GM23338 (cell line): ENCODE results near the gene ANO1. TPM values are rescaled to one million over a fixed set of nuclear protein-coding genes. Genes with fewer than 3 reads are reported as not detected.
A peak's percentile ranks its signal among the peaks of the same experiment; 100 is the strongest.

Experiments
- ATAC-seq: fragments of 200-7000 bp; cut with Tn5 transposase; 3 replicates; pipeline ENCODE4 v1.9.1; 2020
- DNase-seq: peaks from one replicate; pipeline ENCODE4 v3.0.0-alpha.2; 2015; ENCODE audit warnings: low spot score
- H2AFZ ChIP-seq: fragments of 200-600 bp; sonication (generic); 2 replicates; pipeline ENCODE4 v1.8.0; 2016; ENCODE audit warnings: antibody characterized with exemption, mild to moderate bottlenecking, moderate library complexity
- H3F3A ChIP-seq: fragments of 200-600 bp; sonication (generic); replicated peaks from 2 replicates; pipeline ENCODE4 v1.8.0; 2017; ENCODE audit warnings: antibody characterized with exemption, mixed run types, low read depth
- H3K27ac ChIP-seq: fragments of 200-600 bp; sonication (generic); 2 replicates; pipeline ENCODE4 v1.6.1; 2016; ENCODE audit warnings: low read depth
- H3K27me3 ChIP-seq: fragments of 200-600 bp; sonication (generic); 2 replicates; pipeline ENCODE4 v1.8.0; 2016; ENCODE audit warnings: mild to moderate bottlenecking, mixed run types, moderate library complexity; ENCODE audit not compliant: insufficient read depth
- H3K36me3 ChIP-seq: fragments of 200-600 bp; sonication (generic); 2 replicates; pipeline ENCODE4 v1.8.0; 2016; ENCODE audit warnings: mild to moderate bottlenecking; ENCODE audit not compliant: insufficient read depth
- H3K4me1 ChIP-seq: fragments of 200-600 bp; sonication (generic); 2 replicates; pipeline ENCODE4 v1.8.0; 2016; ENCODE audit warnings: mild to moderate bottlenecking, moderate library complexity; ENCODE audit not compliant: insufficient read depth
- H3K4me2 ChIP-seq: fragments of 200-600 bp; sonication (generic); 2 replicates; pipeline ENCODE4 v1.7.1; 2017; ENCODE audit warnings: mixed run types
- H3K4me3 ChIP-seq: fragments of 200-600 bp; sonication (generic); 2 replicates; pipeline ENCODE4 v1.6.1; 2016; ENCODE audit warnings: mixed run types
- H3K79me2 ChIP-seq: fragments of 200-600 bp; sonication (generic); replicated peaks from 2 replicates; pipeline ENCODE4 v1.8.0; 2017; ENCODE audit warnings: mild to moderate bottlenecking; ENCODE audit not compliant: insufficient read depth
- H3K9me2 ChIP-seq: fragments of 200-600 bp; sonication (generic); 2 replicates; pipeline ENCODE4 v1.8.0; 2017; ENCODE audit not compliant: insufficient read depth
- H4K20me1 ChIP-seq: fragments of 200-600 bp; sonication (generic); replicated peaks from 2 replicates; pipeline ENCODE4 v1.8.0; 2017; ENCODE audit warnings: mild to moderate bottlenecking; ENCODE audit not compliant: insufficient read depth
- H3K27ac Mint-ChIP-seq: 2 replicates; pipeline ENCODE4 v1.8.0; 2020; ENCODE audit warnings: inconsistent platforms, mild to moderate bottlenecking, moderate library complexity, mixed read lengths
- H3K27me3 Mint-ChIP-seq: 3 replicates; pipeline ENCODE4 v1.8.0; 2022; ENCODE audit warnings: low read depth, mild to moderate bottlenecking, moderate library complexity, mixed read lengths, inconsistent platforms; ENCODE audit not compliant: insufficient read depth, poor library complexity
- H3K36me3 Mint-ChIP-seq: 3 replicates; pipeline ENCODE4 v1.8.0; 2021; ENCODE audit warnings: low read depth, mild to moderate bottlenecking, inconsistent platforms, moderate library complexity, mixed read lengths
- H3K4me1 Mint-ChIP-seq: 3 replicates; pipeline ENCODE4 v1.8.0; 2020; ENCODE audit warnings: mild to moderate bottlenecking, inconsistent platforms, mixed read lengths
- H3K4me3 Mint-ChIP-seq: 3 replicates; pipeline ENCODE4 v1.8.0; 2021; ENCODE audit warnings: moderate library complexity, mild to moderate bottlenecking, inconsistent platforms, mixed read lengths
- H3K9me3 Mint-ChIP-seq: 3 replicates; pipeline ENCODE4 v1.8.0; 2020; ENCODE audit warnings: moderate library complexity, mild to moderate bottlenecking, inconsistent platforms, mixed read lengths
- CREB1 ChIP-seq: fragments of 250-450 bp; sonication (Bioruptor Pico); IDR thresholded peaks from 2 replicates; pipeline ENCODE4 v1.5.0; 2020; ENCODE audit warnings: low read depth, mild to moderate bottlenecking, moderate library complexity
- EZH2 ChIP-seq: fragments of 200-600 bp; sonication (generic); IDR thresholded peaks from one replicate; pipeline ENCODE4 v1.8.0; 2017; ENCODE audit warnings: antibody characterized with exemption, mild to moderate bottlenecking, low read depth; ENCODE audit not compliant: unreplicated experiment
- JUNB ChIP-seq: IDR thresholded peaks from one replicate; pipeline ENCODE4 v1.6.1; 2016; ENCODE audit warnings: antibody characterized with exemption; ENCODE audit not compliant: unreplicated experiment
- POLR2AphosphoS5 ChIP-seq: IDR thresholded peaks from 2 replicates; pipeline ENCODE4 v1.6.1; 2016; ENCODE audit warnings: antibody characterized with exemption, low read depth
- STAT1 ChIP-seq: IDR thresholded peaks from one replicate; pipeline ENCODE4 v1.6.1; 2016; ENCODE audit warnings: antibody characterized with exemption; ENCODE audit not compliant: unreplicated experiment
- ZNF114 ChIP-seq: fragments of 250-450 bp; sonication (Bioruptor Pico); IDR thresholded peaks from 2 replicates; pipeline ENCODE4 v1.5.0; 2020; ENCODE audit warnings: mild to moderate bottlenecking, moderate library complexity
- ZNF331 ChIP-seq: fragments of 250-450 bp; sonication (Bioruptor Pico); IDR thresholded peaks from 2 replicates; pipeline ENCODE4 v1.5.0; 2020; ENCODE audit warnings: low read depth, mild to moderate bottlenecking, moderate library complexity
- polyA plus RNA-seq: library from polyadenylated mRNA; unstranded; fragments of >200 nt; fragmentation: Nextera tagmentation; extraction: Ambion mirVana; gene quantifications from 2 replicates; pipeline ENCODE4 v1.2.1, GENCODE V29; 2016
- total RNA-seq: library from RNA; depleted of rRNA; stranded (reverse); fragments of >200 nt; shearing (Covaris generic); gene quantifications from 2 replicates; pipeline ENCODE4 v1.2.3, GENCODE V29; 2014
- TF ChIP-seq, protein P1 (sequence below), 2 experiments: fragments of 200-600 bp in 1 of 2; sonication (generic) in 1 of 2; conservative IDR thresholded peaks; 2 replicates each; pipeline versions ENCODE4 v1.5.1 to v1.6.1; 2016 to 2017; ENCODE audit warnings: antibody characterized with exemption in 2 of 2, low read depth in 2 of 2, mild to moderate bottlenecking in 2 of 2, moderate library complexity in 1 of 2
- TF ChIP-seq, protein P2 (sequence below): fragments of 250-450 bp; sonication (Bioruptor Pico); IDR thresholded peaks from 2 replicates; pipeline ENCODE4 v1.5.0; 2020; ENCODE audit warnings: mild to moderate bottlenecking, moderate library complexity

Gene ANO1
- total and polyA plus RNA-seq, 2 experiments from 2014 or later = 1.4 to 3.4 TPM

DNA sequence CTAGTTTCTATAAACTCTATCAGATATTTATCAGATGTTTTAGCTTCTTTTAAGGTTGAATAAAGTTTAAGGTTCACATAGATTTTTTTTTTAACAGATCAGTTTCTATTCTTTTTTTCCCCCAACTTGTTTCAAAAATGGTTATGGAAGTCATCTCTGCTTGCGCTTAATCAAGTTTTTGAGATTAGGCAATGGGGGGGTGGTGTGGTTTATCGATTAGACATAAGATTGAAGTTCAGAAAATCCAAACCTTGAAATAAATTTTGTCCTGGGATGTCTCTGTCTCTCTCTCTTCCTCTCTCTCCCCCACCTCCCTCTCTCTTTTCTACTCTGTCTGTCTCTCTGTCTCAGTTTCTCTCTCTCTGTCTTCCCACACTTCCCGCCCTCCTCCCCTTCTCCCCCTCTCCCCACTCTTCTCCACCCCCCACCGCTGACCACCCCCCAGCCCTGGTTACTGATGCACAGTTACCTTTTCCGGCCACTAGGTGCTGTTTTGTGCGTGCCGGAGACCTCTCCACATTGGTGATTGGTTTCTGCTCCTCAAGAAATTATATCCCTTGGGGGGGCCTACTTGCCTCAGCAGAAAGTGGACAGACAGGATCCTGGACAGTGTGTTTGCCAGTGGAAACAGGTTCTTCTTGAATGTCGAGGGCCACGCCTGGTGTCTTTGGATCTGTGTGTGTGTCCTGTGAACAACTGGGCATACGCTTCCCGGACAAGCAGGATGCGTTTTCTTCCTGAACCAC, 29.7 kb upstream of the ANO1 start:
- Histone ChIP-seq H3K4me2 (no peak overlapping the region), H2AFZ (peak overlapping the region; percentile 84; the same call in 1 of the 2 replicates), H3K27ac (no peak overlapping the region), H3K36me3 (no peaks in the 10 kb centered on the region), H3K9me2 (no peaks in the 10 kb centered on the region), H3K79me2 (no peaks in the 10 kb centered on the region), H4K20me1 (no peaks in the 10 kb centered on the region), H3K4me3 (no peak overlapping the region), H3K4me1 (no peaks in the 10 kb centered on the region; the same call in 1 of the 2 replicates), H3K27me3 (no peaks in the 10 kb centered on the region), H3F3A (no peaks in the 10 kb centered on the region)
- Mint-ChIP-seq H3K36me3 (no peaks in the 10 kb centered on the region), H3K4me3 (no peak overlapping the region), H3K27me3 (no peaks in the 10 kb centered on the region), H3K27ac (no peak overlapping the region), H3K9me3 (peaks cover 3% of the 10 kb centered on the region; the same call in 2 of the 3 replicates), H3K4me1 (peaks cover 11% of the 10 kb centered on the region; the same call in 2 of the 3 replicates)
- peak; percentile 97 for ATAC-seq
- DNase-seq = peak; percentile 72
- TF ChIP-seq CREB1 (CRISPR knock-in tag) (no peak), ZNF331 (CRISPR knock-in tag) (no peak), EZH2 (no peak), POLR2AphosphoS5 (no peak)
- TF ChIP-seq, protein P1, sequence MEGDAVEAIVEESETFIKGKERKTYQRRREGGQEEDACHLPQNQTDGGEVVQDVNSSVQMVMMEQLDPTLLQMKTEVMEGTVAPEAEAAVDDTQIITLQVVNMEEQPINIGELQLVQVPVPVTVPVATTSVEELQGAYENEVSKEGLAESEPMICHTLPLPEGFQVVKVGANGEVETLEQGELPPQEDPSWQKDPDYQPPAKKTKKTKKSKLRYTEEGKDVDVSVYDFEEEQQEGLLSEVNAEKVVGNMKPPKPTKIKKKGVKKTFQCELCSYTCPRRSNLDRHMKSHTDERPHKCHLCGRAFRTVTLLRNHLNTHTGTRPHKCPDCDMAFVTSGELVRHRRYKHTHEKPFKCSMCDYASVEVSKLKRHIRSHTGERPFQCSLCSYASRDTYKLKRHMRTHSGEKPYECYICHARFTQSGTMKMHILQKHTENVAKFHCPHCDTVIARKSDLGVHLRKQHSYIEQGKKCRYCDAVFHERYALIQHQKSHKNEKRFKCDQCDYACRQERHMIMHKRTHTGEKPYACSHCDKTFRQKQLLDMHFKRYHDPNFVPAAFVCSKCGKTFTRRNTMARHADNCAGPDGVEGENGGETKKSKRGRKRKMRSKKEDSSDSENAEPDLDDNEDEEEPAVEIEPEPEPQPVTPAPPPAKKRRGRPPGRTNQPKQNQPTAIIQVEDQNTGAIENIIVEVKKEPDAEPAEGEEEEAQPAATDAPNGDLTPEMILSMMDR (conservative IDR thresholded peaks at IDR 0.05; ENCODE audit: low read depth in 2 of 2) = peak; percentile 66 to 68

DNA sequence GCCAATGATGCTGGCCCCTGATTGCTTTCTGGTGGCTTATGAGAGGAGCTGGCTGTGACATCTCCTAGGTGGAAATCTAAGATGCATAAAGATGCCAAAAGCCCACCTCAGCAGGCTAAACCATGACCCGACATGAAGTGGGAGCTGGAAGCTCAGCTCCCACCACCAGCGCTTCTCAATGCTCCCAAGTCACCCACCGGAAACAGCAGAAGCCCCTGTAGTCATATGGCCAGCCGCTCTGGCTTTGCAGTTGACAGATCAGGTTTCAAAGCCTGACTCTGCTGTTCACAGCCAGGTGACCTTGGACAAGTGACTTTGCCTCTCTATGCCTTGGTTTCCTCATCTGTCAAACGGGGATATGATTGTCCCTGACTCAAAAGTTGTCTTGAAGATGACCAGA, 29.1 kb upstream of the ANO1 start:
- Mint-ChIP-seq H3K4me1 (peaks cover 11% of the 10 kb centered on the region; the same call in 2 of the 3 replicates), H3K27me3 (no peaks in the 10 kb centered on the region), H3K4me3 (no peak overlapping the region), H3K27ac (no peak overlapping the region), H3K36me3 (no peaks in the 10 kb centered on the region), H3K9me3 (peaks cover 3% of the 10 kb centered on the region; the same call in 2 of the 3 replicates)
- DNase-seq (no peak), ATAC-seq (no peak)
- Histone ChIP-seq H3K27me3 (no peaks in the 10 kb centered on the region), H3K79me2 (no peaks in the 10 kb centered on the region), H3K4me2 (no peak overlapping the region), H3F3A (no peaks in the 10 kb centered on the region), H2AFZ (peak overlapping the region; percentile 84; the same call in 1 of the 2 replicates), H3K9me2 (no peaks in the 10 kb centered on the region), H3K4me3 (no peak overlapping the region), H3K27ac (no peak overlapping the region), H4K20me1 (no peaks in the 10 kb centered on the region), H3K4me1 (no peaks in the 10 kb centered on the region; the same call in 1 of the 2 replicates), H3K36me3 (no peaks in the 10 kb centered on the region)
- no peak for TF ChIP-seq STAT1
- TF ChIP-seq, protein P2, sequence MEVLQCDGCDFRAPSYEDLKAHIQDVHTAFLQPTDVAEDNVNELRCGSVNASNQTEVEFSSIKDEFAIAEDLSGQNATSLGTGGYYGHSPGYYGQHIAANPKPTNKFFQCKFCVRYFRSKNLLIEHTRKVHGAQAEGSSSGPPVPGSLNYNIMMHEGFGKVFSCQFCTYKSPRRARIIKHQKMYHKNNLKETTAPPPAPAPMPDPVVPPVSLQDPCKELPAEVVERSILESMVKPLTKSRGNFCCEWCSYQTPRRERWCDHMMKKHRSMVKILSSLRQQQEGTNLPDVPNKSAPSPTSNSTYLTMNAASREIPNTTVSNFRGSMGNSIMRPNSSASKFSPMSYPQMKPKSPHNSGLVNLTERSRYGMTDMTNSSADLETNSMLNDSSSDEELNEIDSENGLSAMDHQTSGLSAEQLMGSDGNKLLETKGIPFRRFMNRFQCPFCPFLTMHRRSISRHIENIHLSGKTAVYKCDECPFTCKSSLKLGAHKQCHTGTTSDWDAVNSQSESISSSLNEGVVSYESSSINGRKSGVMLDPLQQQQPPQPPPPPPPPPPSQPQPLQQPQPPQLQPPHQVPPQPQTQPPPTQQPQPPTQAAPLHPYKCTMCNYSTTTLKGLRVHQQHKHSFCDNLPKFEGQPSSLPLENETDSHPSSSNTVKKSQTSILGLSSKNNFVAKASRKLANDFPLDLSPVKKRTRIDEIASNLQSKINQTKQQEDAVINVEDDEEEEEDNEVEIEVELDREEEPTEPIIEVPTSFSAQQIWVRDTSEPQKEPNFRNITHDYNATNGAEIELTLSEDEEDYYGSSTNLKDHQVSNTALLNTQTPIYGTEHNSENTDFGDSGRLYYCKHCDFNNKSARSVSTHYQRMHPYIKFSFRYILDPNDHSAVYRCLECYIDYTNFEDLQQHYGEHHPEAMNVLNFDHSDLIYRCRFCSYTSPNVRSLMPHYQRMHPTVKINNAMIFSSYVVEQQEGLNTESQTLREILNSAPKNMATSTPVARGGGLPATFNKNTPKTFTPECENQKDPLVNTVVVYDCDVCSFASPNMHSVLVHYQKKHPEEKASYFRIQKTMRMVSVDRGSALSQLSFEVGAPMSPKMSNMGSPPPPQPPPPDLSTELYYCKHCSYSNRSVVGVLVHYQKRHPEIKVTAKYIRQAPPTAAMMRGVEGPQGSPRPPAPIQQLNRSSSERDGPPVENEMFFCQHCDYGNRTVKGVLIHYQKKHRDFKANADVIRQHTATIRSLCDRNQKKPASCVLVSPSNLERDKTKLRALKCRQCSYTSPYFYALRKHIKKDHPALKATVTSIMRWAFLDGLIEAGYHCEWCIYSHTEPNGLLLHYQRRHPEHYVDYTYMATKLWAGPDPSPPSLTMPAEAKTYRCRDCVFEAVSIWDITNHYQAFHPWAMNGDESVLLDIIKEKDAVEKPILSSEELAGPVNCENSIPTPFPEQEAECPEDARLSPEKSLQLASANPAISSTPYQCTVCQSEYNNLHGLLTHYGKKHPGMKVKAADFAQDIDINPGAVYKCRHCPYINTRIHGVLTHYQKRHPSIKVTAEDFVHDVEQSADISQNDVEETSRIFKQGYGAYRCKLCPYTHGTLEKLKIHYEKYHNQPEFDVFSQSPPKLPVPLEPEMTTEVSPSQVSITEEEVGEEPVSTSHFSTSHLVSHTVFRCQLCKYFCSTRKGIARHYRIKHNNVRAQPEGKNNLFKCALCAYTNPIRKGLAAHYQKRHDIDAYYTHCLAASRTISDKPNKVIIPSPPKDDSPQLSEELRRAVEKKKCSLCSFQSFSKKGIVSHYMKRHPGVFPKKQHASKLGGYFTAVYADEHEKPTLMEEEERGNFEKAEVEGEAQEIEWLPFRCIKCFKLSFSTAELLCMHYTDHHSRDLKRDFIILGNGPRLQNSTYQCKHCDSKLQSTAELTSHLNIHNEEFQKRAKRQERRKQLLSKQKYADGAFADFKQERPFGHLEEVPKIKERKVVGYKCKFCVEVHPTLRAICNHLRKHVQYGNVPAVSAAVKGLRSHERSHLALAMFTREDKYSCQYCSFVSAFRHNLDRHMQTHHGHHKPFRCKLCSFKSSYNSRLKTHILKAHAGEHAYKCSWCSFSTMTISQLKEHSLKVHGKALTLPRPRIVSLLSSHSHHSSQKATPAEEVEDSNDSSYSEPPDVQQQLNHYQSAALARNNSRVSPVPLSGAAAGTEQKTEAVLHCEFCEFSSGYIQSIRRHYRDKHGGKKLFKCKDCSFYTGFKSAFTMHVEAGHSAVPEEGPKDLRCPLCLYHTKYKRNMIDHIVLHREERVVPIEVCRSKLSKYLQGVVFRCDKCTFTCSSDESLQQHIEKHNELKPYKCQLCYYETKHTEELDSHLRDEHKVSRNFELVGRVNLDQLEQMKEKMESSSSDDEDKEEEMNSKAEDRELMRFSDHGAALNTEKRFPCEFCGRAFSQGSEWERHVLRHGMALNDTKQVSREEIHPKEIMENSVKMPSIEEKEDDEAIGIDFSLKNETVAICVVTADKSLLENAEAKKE (CRISPR knock-in tag) = no peak
- no peak for TF ChIP-seq JUNB
- no peak for TF ChIP-seq ZNF114 (CRISPR knock-in tag)
- TF ChIP-seq, protein P1 (conservative IDR thresholded peaks at IDR 0.05; ENCODE audit: low read depth in 2 of 2) = no peak
